Panc1 (cell line): Measurements from ENCODE around the gene GFRA3. TPM values are rescaled to one million over a fixed set of nuclear protein-coding genes. Genes with fewer than 3 reads are reported as not detected.

ENCODE experiments used
- ATAC-seq: fragments of 200-7000 bp; cut with Tn5 transposase; 2 replicates; pipeline ENCODE4 v1.9.1; 2020; ENCODE audit warnings: mild to moderate bottlenecking, moderate library complexity
- BruUV-seq: library from RNA; stranded (reverse); fragments of 400-500 nt; replicated peaks from 2 replicates; lab custom pipeline; 2021; lab: Mats Ljungman, UMichigan
- CTCF ChIA-PET: fragments of 300-600 bp; sonication (Branson Sonifier 250); formaldehyde crosslinking; loops from one replicate; lab custom pipeline; 2022; ENCODE audit warnings: antibody characterized with exemption; lab: Charles Lee
- POLR2A ChIA-PET: fragments of 300-600 bp; sonication (Branson Sonifier 250); formaldehyde crosslinking; loops from one replicate; lab custom pipeline; 2022; ENCODE audit warnings: antibody characterized with exemption; lab: Charles Lee
- DNase-seq: peaks from one replicate; pipeline ENCODE4 v3.0.0-alpha.2; 2010; ENCODE audit warnings: low read depth, low spot score
- H3K27ac ChIP-seq: 2 replicates; pipeline ENCODE4 v1.5.1; 2011; ENCODE audit warnings: mild to moderate bottlenecking, low read length, inconsistent platforms
- H3K27me3 ChIP-seq: fragments of 200-500 bp; sonication (Bioruptor generic); 2 replicates; pipeline ENCODE4 v1.6.0; 2014; ENCODE audit warnings: low read length, inconsistent platforms; ENCODE audit not compliant: control insufficient read depth, insufficient read depth
- H3K36me3 ChIP-seq: fragments of 200-500 bp; sonication (Bioruptor generic); 2 replicates; pipeline ENCODE4 v1.5.1; 2014; ENCODE audit warnings: inconsistent platforms, mild to moderate bottlenecking, low read length, moderate library complexity; ENCODE audit not compliant: control insufficient read depth, insufficient read depth
- H3K4me1 ChIP-seq: 2 replicates; pipeline ENCODE4 v1.5.1; 2011; ENCODE audit warnings: inconsistent platforms, mild to moderate bottlenecking, low read length, moderate library complexity; ENCODE audit not compliant: control insufficient read depth, insufficient read depth
- H3K4me3 ChIP-seq, 2 experiments: 2 replicates each; pipeline ENCODE4 v1.5.1; 2011 to 2012; ENCODE audit warnings: low read depth in 2 of 2, low read length in 2 of 2, mild to moderate bottlenecking in 2 of 2, inconsistent platforms in 1 of 2, moderate library complexity in 1 of 2
- H3K9me3 ChIP-seq: fragments of 200-500 bp; sonication (Bioruptor generic); 2 replicates; pipeline ENCODE4 v1.5.1; 2014; ENCODE audit warnings: low read depth, mild to moderate bottlenecking, inconsistent platforms, low read length, moderate library complexity; ENCODE audit not compliant: control insufficient read depth, insufficient read depth
- POLR2AphosphoS5 ChIP-seq: IDR thresholded peaks from 2 replicates; pipeline ENCODE4 v1.6.1; 2012; ENCODE audit warnings: mild to moderate bottlenecking, low read depth, low read length, moderate library complexity
- REST ChIP-seq, 2 experiments: IDR thresholded peaks; 2 replicates each; pipeline ENCODE4 v1.6.1; 2011 to 2012; ENCODE audit warnings: low read depth in 2 of 2, control low read depth in 1 of 2, low read length in 1 of 2, mild to moderate bottlenecking in 1 of 2, moderate library complexity in 1 of 2; ENCODE audit not compliant: insufficient read depth in 1 of 2
- SIN3A ChIP-seq: IDR thresholded peaks from 2 replicates; pipeline ENCODE4 v1.6.1; 2012; ENCODE audit warnings: low read depth, mild to moderate bottlenecking, low read length, moderate library complexity, borderline replicate concordance; ENCODE audit not compliant: insufficient read depth
- TCF7L2 ChIP-seq: IDR thresholded peaks from 2 replicates; pipeline ENCODE4 v1.6.1; 2011; ENCODE audit warnings: mild to moderate bottlenecking, low read depth, low read length, inconsistent platforms
- in situ Hi-C: cut with HindIII; loops from 2 replicates; pipeline ENCODE4 v1.10.0; 2016; ENCODE audit warnings: low sequenced_read_pairs, low pct_unique_long_range_greater_than_20kb
- intact Hi-C: fragments of 100-400 bp; cut with micrococcal nuclease; formaldehyde crosslinking; loops from one replicate; pipeline ENCODE4 v1.10.0; 2022; ENCODE audit not compliant: unreplicated experiment
- total RNA-seq: library from RNA; stranded (reverse); gene quantifications from one replicate; pipeline ENCODE4 v1.2.1, GENCODE V29; 2021; ENCODE audit not compliant: unreplicated experiment
- TF ChIP-seq, protein P1 (sequence below): fragments of 450-650 bp; IDR thresholded peaks from 2 replicates; pipeline ENCODE4 v1.5.1; 2017; ENCODE audit warnings: mild to moderate bottlenecking

Gene GFRA3
- total RNA-seq, 1 experiment from 2014 or later, result 1.5 TPM

GRCh38 chr5:138238034-138238433 lies 36.4 kb downstream of the GFRA3 start:
- Histone ChIP-seq H3K27ac (no peak overlapping the region), H3K36me3 (no peaks in the 10 kb centered on the region), H3K9me3 (no peaks in the 10 kb centered on the region), H3K4me3 (no peak overlapping the region), H3K4me1 (peaks cover 6% of the 10 kb centered on the region), H3K27me3 (peaks cover 10% of the 10 kb centered on the region)
- intact Hi-C loops, result no loop called here
- CTCF ChIA-PET, result no interaction called here
- POLR2A ChIA-PET, result no interaction called here
- BruUV-seq, result no TSS peak
- ATAC-seq (no peak), DNase-seq (no peak)
- TF ChIP-seq SIN3A (no peak), POLR2AphosphoS5 (no peak), REST (IDR thresholded peaks at IDR 0.05; ENCODE audit: insufficient read depth in 1 of 2, low read depth in 2 of 2, low read length in 1 of 2) (no peak), TCF7L2 (no peak)
- TF ChIP-seq, protein P1, sequence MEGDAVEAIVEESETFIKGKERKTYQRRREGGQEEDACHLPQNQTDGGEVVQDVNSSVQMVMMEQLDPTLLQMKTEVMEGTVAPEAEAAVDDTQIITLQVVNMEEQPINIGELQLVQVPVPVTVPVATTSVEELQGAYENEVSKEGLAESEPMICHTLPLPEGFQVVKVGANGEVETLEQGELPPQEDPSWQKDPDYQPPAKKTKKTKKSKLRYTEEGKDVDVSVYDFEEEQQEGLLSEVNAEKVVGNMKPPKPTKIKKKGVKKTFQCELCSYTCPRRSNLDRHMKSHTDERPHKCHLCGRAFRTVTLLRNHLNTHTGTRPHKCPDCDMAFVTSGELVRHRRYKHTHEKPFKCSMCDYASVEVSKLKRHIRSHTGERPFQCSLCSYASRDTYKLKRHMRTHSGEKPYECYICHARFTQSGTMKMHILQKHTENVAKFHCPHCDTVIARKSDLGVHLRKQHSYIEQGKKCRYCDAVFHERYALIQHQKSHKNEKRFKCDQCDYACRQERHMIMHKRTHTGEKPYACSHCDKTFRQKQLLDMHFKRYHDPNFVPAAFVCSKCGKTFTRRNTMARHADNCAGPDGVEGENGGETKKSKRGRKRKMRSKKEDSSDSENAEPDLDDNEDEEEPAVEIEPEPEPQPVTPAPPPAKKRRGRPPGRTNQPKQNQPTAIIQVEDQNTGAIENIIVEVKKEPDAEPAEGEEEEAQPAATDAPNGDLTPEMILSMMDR, result no peak
- in situ Hi-C loops, result no loop called here

- no TSS peak for BruUV-seq
- no peak for ATAC-seq
- in situ Hi-C loops (no loop called here), intact Hi-C loops (no loop called here)
- TF ChIP-seq POLR2AphosphoS5 (no peak), SIN3A (no peak), TCF7L2 (no peak), REST (IDR thresholded peaks at IDR 0.05; ENCODE audit: insufficient read depth in 1 of 2, low read depth in 2 of 2, low read length in 1 of 2) (no peak)
- TF ChIP-seq, protein P1, result no peak
- Histone ChIP-seq H3K36me3 (no peaks in the 10 kb centered on the region), H3K4me1 (peaks cover 12% of the 10 kb centered on the region), H3K4me3 (no peak overlapping the region), H3K27ac (no peak overlapping the region), H3K27me3 (no peaks in the 10 kb centered on the region; the same call in 1 of the 2 replicates), H3K9me3 (no peaks in the 10 kb centered on the region)
- CTCF ChIA-PET, result no interaction called here
- POLR2A ChIA-PET, result no interaction called here
- DNase-seq, result no peak
These were observed 39.8 kb downstream of the GFRA3 start for GRCh38 chr5:138234651-138235050.
